BLaER1 (cell line): ENCODE measurements around the gene ZC3H4.

Experiments used
- H3K27ac ChIP-seq: shearing (Covaris generic); formaldehyde crosslinking; 2 replicates; pipeline ENCODE4 v1.8.1; 2022
- H3K27me3 ChIP-seq: shearing (Covaris generic); formaldehyde crosslinking; 2 replicates; pipeline ENCODE4 v1.8.1; 2022
- H3K36me3 ChIP-seq: shearing (Covaris generic); formaldehyde crosslinking; 2 replicates; pipeline ENCODE4 v1.8.1; 2022
- H3K4me1 ChIP-seq: shearing (Covaris generic); formaldehyde crosslinking; 2 replicates; pipeline ENCODE4 v1.8.1; 2022
- H3K4me2 ChIP-seq: shearing (Covaris generic); formaldehyde crosslinking; 2 replicates; pipeline ENCODE4 v1.8.1; 2022
- H3K4me3 ChIP-seq: shearing (Covaris generic); formaldehyde crosslinking; 2 replicates; pipeline ENCODE4 v1.8.1; 2022
- H3K9ac ChIP-seq: shearing (Covaris generic); formaldehyde crosslinking; 2 replicates; pipeline ENCODE4 v1.8.1; 2022
- H3K9me3 ChIP-seq: shearing (Covaris generic); formaldehyde crosslinking; 2 replicates; pipeline ENCODE4 v1.8.1; 2022
- H4K20me1 ChIP-seq: shearing (Covaris generic); formaldehyde crosslinking; 2 replicates; pipeline ENCODE4 v1.8.1; 2022
- Cebpa-rat ChIP-seq: shearing (Covaris generic); IDR thresholded peaks from 2 replicates; pipeline ENCODE4 v1.8.1; 2022

The ZC3H4 gene

DNA sequence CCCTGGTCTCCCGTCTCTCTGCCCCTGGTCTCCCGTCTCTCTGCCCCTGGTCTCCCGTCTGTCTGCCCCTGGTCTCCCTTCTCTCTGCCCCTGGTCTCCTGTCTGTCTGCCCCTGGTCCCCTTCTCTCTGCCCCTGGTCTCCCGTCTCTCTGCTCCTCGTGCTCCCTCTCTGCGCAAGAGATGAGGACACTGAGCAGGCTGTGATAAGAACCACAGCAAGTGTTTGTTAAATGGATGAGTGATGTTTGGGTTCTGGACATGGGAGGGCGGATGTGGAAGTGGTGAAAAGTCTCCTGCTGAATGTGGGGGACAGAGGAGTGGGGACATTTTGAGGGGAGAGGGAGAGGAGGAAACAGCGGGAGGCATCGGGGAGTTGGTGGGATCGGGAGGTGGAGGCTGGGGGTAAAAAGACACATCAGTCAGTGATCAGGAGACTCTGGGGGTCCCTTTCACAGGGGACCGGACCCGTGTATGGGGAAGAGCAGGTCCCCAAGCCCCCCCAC is 85.9 kb downstream of the ZC3H4 start:
- Histone ChIP-seq H3K27me3 (peaks cover 98% of the 10 kb centered on the region), H3K36me3 (no peaks in the 10 kb centered on the region), H3K4me2 (no peak overlapping the region), H3K9ac (no peak overlapping the region), H4K20me1 (peaks cover 35% of the 10 kb centered on the region), H3K4me3 (no peak overlapping the region), H3K27ac (no peak overlapping the region), H3K9me3 (no peaks in the 10 kb centered on the region), H3K4me1 (no peaks in the 10 kb centered on the region)
- no peak for TF ChIP-seq Cebpa-rat

DNA sequence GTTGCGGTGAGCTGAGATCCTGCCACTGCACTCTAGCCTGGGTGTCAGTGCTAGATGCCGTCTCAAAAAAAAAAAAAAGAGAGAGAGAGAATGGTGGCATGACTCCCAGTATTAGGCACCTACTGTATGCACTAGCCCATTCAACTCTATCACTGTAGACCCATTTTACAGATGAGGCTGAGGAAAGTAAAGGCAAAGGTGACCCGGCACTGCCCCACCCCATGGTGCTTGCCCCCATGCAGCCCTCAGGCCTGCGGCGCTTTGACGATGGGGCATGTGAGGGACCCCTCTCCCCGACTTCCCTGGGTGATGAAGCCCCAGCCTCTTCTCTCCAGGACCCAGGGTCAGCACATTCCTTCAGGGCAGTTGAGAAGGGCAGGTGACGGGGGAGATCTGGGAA is 86.7 kb downstream of the ZC3H4 start:
- H3K27ac ChIP-seq: no peak overlapping the region
- H3K4me2 ChIP-seq: no peak overlapping the region
- TF ChIP-seq Cebpa-rat: no peak
- no peak overlapping the region for H3K9ac ChIP-seq
- no peak overlapping the region for H3K4me3 ChIP-seq
- H3K9me3 ChIP-seq: no peaks in the 10 kb centered on the region
- H3K36me3 ChIP-seq: no peaks in the 10 kb centered on the region
- no peaks in the 10 kb centered on the region for H3K4me1 ChIP-seq
- peaks cover 33% of the 10 kb centered on the region for H4K20me1 ChIP-seq
- peaks cover 100% of the 10 kb centered on the region for H3K27me3 ChIP-seq

GRCh38 chr19:47026156-47026555 is 87.4 kb downstream of the ZC3H4 start:
- H3K4me1 ChIP-seq: peaks cover 7% of the 10 kb centered on the region
- no peak overlapping the region for H3K27ac ChIP-seq
- H3K36me3 ChIP-seq: no peaks in the 10 kb centered on the region
- no peak for TF ChIP-seq Cebpa-rat
- no peak overlapping the region for H3K4me3 ChIP-seq
- H3K27me3 ChIP-seq: peaks cover 100% of the 10 kb centered on the region
- peaks cover 38% of the 10 kb centered on the region for H4K20me1 ChIP-seq
- no peak overlapping the region for H3K9ac ChIP-seq
- no peaks in the 10 kb centered on the region for H3K9me3 ChIP-seq
- H3K4me2 ChIP-seq: no peak overlapping the region

- Histone ChIP-seq H3K9ac (no peak overlapping the region), H3K9me3 (no peaks in the 10 kb centered on the region), H3K36me3 (no peaks in the 10 kb centered on the region), H4K20me1 (peaks cover 55% of the 10 kb centered on the region), H3K27ac (no peak overlapping the region), H3K4me2 (no peak overlapping the region), H3K27me3 (peaks cover 100% of the 10 kb centered on the region), H3K4me1 (peaks cover 23% of the 10 kb centered on the region), H3K4me3 (no peak overlapping the region)
- no peak for TF ChIP-seq Cebpa-rat
Observed at GRCh38 chr19:47024502-47024901, 89.1 kb downstream of the ZC3H4 start.

DNA sequence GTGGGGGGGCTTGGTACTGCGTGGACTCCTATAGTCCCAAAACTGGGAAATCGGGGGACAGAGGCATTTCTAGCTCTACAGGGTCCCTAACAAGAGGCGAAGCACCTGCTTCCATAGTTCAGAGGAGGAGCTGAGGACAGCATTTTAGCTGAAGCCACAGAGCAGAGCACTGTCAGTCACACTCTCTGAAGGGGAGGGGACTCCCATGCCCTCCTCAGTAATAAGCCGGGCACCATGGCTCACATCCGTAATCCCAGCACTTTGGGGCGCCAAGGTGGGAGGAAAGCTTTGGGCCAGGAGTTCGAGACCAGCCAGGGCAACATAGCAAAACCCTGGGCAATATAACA is 90.2 kb downstream of the ZC3H4 start:
- no peaks in the 10 kb centered on the region for H3K9me3 ChIP-seq
- H3K9ac ChIP-seq: no peak overlapping the region
- no peak overlapping the region for H3K4me2 ChIP-seq
- TF ChIP-seq Cebpa-rat: no peak
- no peak overlapping the region for H3K27ac ChIP-seq
- no peaks in the 10 kb centered on the region for H3K36me3 ChIP-seq
- no peak overlapping the region for H3K4me3 ChIP-seq
- peaks cover 26% of the 10 kb centered on the region for H3K4me1 ChIP-seq
- peaks cover 100% of the 10 kb centered on the region for H3K27me3 ChIP-seq
- peaks cover 56% of the 10 kb centered on the region for H4K20me1 ChIP-seq

- Histone ChIP-seq H3K9ac (no peak overlapping the region), H4K20me1 (peaks cover 55% of the 10 kb centered on the region), H3K4me2 (no peak overlapping the region), H3K36me3 (no peaks in the 10 kb centered on the region), H3K27ac (no peak overlapping the region), H3K9me3 (no peaks in the 10 kb centered on the region), H3K4me3 (no peak overlapping the region), H3K4me1 (peaks cover 26% of the 10 kb centered on the region), H3K27me3 (peaks cover 99% of the 10 kb centered on the region)
- no peak for TF ChIP-seq Cebpa-rat
Observed at GRCh38 chr19:47022541-47023447, 90.8 kb downstream of the ZC3H4 start.

DNA sequence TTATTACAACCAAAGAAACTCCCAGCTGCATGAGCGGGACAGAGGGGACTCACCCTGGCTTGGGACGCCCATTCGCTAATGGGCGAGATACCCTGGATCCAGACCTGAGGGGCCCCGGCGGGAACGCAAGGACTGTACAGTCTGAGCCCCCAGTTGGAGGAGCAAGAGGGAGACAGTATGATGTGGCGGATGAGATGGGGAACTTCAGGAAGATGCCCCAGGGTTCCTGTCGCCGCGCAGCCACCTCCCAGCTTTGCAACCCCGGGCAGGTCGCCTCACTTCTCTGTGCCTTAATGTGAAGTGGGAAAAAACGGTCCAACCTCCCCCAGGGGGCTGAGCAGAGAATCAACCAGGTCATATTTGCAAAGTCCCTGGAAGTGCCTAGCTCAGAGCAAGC is 91.4 kb downstream of the ZC3H4 start:
- no peak for TF ChIP-seq Cebpa-rat
- Histone ChIP-seq H3K4me3 (no peak overlapping the region), H3K27me3 (peaks cover 93% of the 10 kb centered on the region)

DNA sequence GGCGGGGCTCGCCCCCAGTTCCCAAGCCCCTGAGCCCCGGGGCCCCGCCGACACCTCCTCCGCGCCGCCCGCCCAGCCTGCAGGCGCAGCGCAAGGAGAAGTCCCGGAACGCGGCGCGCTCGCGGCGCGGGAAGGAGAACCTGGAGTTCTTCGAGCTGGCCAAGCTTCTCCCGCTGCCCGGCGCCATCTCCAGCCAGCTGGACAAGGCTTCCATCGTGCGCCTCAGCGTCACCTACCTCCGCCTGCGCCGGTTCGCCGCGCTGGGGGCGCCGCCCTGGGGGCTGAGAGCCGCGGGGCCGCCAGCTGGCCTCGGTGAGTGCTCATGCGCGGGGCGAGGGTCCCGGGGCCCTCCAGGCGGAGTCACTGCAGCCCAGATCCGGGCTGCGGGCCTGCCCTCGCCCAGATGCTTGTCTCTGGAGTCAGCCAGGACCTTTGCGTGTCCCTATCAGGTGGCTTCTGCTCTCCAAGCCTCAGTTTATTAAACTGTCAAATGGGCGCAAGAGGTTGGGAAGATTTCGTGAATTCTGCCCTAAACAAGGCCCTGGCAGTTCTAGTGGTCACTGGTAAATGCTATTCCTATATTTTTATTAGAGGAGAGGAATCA is 91.9 kb downstream of the ZC3H4 start:
- Histone ChIP-seq H3K4me1 (peaks cover 26% of the 10 kb centered on the region), H3K27ac (no peak overlapping the region), H3K9ac (no peak overlapping the region), H4K20me1 (peaks cover 55% of the 10 kb centered on the region), H3K9me3 (no peaks in the 10 kb centered on the region), H3K27me3 (peaks cover 88% of the 10 kb centered on the region), H3K36me3 (no peaks in the 10 kb centered on the region), H3K4me3 (peak overlapping the region; percentile 59; the same call in 1 of the 2 replicates), H3K4me2 (peak overlapping the region; percentile 90)
- TF ChIP-seq Cebpa-rat: no peak

More for the DNA sequence above, 91.4 kb downstream of the ZC3H4 start:
- H3K9ac ChIP-seq: no peak overlapping the region
- H3K9me3 ChIP-seq: no peaks in the 10 kb centered on the region
- no peak overlapping the region for H3K4me2 ChIP-seq
- no peak overlapping the region for H3K27ac ChIP-seq
- H3K4me1 ChIP-seq: peaks cover 26% of the 10 kb centered on the region
- H4K20me1 ChIP-seq: peaks cover 55% of the 10 kb centered on the region
- no peaks in the 10 kb centered on the region for H3K36me3 ChIP-seq

DNA sequence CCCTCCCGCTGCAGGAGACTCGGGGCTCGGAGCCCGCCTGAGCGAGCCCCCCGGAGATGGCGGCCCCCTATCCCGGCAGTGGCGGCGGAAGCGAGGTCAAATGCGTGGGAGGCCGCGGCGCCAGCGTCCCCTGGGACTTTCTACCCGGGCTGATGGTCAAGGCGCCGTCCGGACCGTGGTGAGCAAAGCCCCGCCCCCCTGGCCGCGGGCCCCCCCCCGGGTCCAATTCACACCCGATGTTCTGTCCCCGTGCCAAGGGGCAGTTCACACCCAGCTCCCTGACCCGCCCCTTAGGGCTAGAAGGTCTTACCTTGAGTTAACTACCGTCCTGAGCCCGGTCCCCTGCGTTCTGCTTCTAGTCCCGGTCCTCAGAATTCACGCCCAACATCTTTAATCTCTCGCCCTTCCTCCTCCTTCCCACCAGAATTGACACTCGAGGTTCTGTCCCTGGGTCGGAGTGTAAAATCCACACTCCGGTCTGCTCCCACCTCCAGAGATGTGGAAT is 92.5 kb downstream of the ZC3H4 start:
- Histone ChIP-seq H3K4me3 (peak overlapping the region; percentile 59), H3K4me1 (peaks cover 26% of the 10 kb centered on the region), H4K20me1 (peaks cover 51% of the 10 kb centered on the region), H3K4me2 (peak overlapping the region; percentile 90), H3K36me3 (no peaks in the 10 kb centered on the region), H3K9me3 (no peaks in the 10 kb centered on the region), H3K27ac (no peak overlapping the region), H3K27me3 (peaks cover 82% of the 10 kb centered on the region), H3K9ac (no peak overlapping the region)
- TF ChIP-seq Cebpa-rat: no peak
